ENCODE results near the gene CHID1. TPM values are rescaled to one million over a fixed set of nuclear protein-coding genes. Genes with fewer than 3 reads are reported as not detected.

The CHID1 gene
- total and polyA plus RNA-seq, 9 of the 15 experiments (the other 6 are each of a cell fraction or from before 2014, with no cell fraction given), result 15.1 to 108 (median 39.8) TPM

DNA sequence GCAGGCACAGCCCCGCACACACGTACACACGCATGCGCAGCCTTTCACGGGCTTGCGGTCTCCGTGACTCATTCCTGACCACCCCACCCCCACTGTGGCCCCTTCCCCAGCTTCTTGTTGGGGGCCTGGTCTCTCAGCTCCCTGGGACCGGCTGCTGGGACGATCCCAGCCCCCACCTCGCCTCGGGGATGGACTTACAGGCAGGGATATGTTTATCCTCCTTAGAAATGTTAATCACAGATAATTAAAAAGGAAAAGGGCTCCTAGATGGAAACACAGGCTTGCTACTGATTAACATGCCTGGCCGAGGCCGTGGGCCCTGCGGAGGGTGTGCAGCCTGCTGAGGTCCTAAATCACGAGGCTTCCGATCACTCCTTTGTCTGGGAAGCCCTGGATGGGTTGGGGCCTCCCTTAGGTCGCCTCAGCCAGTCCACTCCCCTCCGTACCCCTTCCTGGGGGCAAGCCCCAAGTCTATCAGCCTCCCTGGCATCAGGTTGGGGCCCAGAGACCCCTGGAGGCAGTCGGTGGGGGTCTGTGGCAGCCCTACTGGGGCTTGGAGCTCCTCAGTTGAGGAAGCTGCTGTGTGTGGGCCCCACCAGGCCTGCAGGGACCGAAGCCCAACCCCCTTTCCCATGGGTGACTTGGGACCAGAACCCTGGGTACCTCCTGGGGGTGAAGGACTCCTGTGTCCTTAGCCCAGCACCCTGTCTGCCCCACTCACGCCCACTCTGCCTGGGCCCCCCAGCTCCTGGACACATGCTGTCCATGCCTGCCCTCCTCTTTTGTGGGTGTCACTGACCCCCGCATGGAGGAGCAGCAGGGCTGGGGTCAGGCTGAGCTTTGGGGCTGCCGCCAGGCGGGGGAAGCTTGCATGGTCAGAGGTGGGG lies 47.3 kb downstream of the CHID1 start (continued):
- TF ChIP-seq, protein P1, sequence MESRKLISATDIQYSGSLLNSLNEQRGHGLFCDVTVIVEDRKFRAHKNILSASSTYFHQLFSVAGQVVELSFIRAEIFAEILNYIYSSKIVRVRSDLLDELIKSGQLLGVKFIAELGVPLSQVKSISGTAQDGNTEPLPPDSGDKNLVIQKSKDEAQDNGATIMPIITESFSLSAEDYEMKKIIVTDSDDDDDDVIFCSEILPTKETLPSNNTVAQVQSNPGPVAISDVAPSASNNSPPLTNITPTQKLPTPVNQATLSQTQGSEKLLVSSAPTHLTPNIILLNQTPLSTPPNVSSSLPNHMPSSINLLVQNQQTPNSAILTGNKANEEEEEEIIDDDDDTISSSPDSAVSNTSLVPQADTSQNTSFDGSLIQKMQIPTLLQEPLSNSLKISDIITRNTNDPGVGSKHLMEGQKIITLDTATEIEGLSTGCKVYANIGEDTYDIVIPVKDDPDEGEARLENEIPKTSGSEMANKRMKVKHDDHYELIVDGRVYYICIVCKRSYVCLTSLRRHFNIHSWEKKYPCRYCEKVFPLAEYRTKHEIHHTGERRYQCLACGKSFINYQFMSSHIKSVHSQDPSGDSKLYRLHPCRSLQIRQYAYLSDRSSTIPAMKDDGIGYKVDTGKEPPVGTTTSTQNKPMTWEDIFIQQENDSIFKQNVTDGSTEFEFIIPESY (CRISPR knock-in tag; IDR thresholded peaks at IDR 0.05), result 0 out of 2 replicates have a peak, but pooled peaks have one; percentile 30
- TF ChIP-seq, protein P2, sequence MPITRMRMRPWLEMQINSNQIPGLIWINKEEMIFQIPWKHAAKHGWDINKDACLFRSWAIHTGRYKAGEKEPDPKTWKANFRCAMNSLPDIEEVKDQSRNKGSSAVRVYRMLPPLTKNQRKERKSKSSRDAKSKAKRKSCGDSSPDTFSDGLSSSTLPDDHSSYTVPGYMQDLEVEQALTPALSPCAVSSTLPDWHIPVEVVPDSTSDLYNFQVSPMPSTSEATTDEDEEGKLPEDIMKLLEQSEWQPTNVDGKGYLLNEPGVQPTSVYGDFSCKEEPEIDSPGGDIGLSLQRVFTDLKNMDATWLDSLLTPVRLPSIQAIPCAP (CRISPR knock-in tag; IDR thresholded peaks at IDR 0.05; ENCODE audit: borderline replicate concordance), result no peak
- TF ChIP-seq RBM22 (IDR thresholded peaks at IDR 0.05; ENCODE audit: low read depth, low read length, poor library complexity, severe bottlenecking), result peak; percentile 36
- no peak for TF ChIP-seq SMARCA5 (IDR thresholded peaks at IDR 0.05)
- peak; percentile 60 for TF ChIP-seq SIRT6 (IDR thresholded peaks at IDR 0.05; ENCODE audit: low read depth, low read length)
- no peak for TF ChIP-seq FOSL1 (tag; conservative IDR thresholded peaks at IDR 0.05)
- no peak for TF ChIP-seq PHB2 (IDR thresholded peaks at IDR 0.05; ENCODE audit: low read depth)
- no peak for TF ChIP-seq SP2 (IDR thresholded peaks at IDR 0.05; ENCODE audit: extremely low read depth, low read depth, low read length, poor library complexity, severe bottlenecking)
- TF ChIP-seq, protein P3, sequence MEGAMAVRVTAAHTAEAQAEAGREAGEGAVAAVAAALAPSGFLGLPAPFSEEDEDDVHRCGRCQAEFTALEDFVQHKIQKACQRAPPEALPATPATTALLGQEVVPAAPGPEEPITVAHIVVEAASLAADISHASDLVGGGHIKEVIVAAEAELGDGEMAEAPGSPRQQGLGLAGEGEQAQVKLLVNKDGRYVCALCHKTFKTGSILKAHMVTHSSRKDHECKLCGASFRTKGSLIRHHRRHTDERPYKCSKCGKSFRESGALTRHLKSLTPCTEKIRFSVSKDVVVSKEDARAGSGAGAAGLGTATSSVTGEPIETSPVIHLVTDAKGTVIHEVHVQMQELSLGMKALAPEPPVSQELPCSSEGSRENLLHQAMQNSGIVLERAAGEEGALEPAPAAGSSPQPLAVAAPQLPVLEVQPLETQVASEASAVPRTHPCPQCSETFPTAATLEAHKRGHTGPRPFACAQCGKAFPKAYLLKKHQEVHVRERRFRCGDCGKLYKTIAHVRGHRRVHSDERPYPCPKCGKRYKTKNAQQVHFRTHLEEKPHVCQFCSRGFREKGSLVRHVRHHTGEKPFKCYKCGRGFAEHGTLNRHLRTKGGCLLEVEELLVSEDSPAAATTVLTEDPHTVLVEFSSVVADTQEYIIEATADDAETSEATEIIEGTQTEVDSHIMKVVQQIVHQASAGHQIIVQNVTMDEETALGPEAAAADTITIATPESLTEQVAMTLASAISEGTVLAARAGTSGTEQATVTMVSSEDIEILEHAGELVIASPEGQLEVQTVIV (CRISPR knock-in tag; IDR thresholded peaks at IDR 0.05; ENCODE audit: borderline replicate concordance), result no peak
- peak; percentile 51 to 55 for TF ChIP-seq NRF1 (conservative IDR thresholded peaks at IDR 0.05 in 1 of 2, IDR thresholded peaks at IDR 0.05 in 1 of 2)
